ENCODE results near the gene GSTK1. TPM values are rescaled to one million over a fixed set of nuclear protein-coding genes. Genes with fewer than 3 reads are reported as not detected.

The GSTK1 gene
- total and polyA plus RNA-seq, 9 donors: 55.0 to 138 (median 81.5) TPM

GRCh38 chr7:143281529-143281928, 18.3 kb downstream of the GSTK1 start:
- no peaks in the 10 kb centered on the region for H3K36me3 ChIP-seq
- H3K27me3 ChIP-seq: no peaks in the 10 kb centered on the region
- no peaks in the 10 kb centered on the region for H3K9me3 ChIP-seq
- no peak overlapping the region for H3K27ac ChIP-seq
- 89 to 99% (median 94%) methylated on average over 2 of the region's 2 CpGs for WGBS, 3 donors
- DNase-seq: no peak
- TF ChIP-seq POLR2A (IDR thresholded peaks at IDR 0.05): no peak
- TF ChIP-seq EP300 (IDR thresholded peaks at IDR 0.05): no peak
- no peak for TF ChIP-seq CTCF (IDR thresholded peaks at IDR 0.05)
- H3K4me1 ChIP-seq (ENCODE audit: insufficient read depth): peaks cover 3% of the 10 kb centered on the region
- intact Hi-C loops (cut with DNase I): no loop called here
- H3K4me3 ChIP-seq: no peak overlapping the region

- peaks cover 3% of the 10 kb centered on the region for H3K4me1 ChIP-seq (ENCODE audit: insufficient read depth)
- no peaks in the 10 kb centered on the region for H3K9me3 ChIP-seq
- no peak overlapping the region for H3K27ac ChIP-seq
- H3K36me3 ChIP-seq: no peaks in the 10 kb centered on the region
- no peak overlapping the region for H3K4me3 ChIP-seq
- no peak for TF ChIP-seq EP300 (IDR thresholded peaks at IDR 0.05)
- no peak for TF ChIP-seq CTCF (IDR thresholded peaks at IDR 0.05)
- TF ChIP-seq POLR2A (IDR thresholded peaks at IDR 0.05): no peak
- no peaks in the 10 kb centered on the region for H3K27me3 ChIP-seq
- intact Hi-C loops (cut with DNase I): no loop called here
- DNase-seq: no peak
- 95 to 97% (median 97%) methylated on average over 8 of the region's 8 CpGs for WGBS, 3 donors
Measured at GRCh38 chr7:143282124-143282523, 18.9 kb downstream of the GSTK1 start.

- H3K27ac ChIP-seq: no peak overlapping the region
- no peaks in the 10 kb centered on the region for H3K9me3 ChIP-seq
- DNase-seq: no peak
- TF ChIP-seq POLR2A (IDR thresholded peaks at IDR 0.05) (no peak), EP300 (IDR thresholded peaks at IDR 0.05) (no peak), CTCF (IDR thresholded peaks at IDR 0.05) (no peak)
- 85 to 88% (median 86%) methylated on average over 4 of the region's 4 CpGs for WGBS, 3 donors
- H3K36me3 ChIP-seq: no peaks in the 10 kb centered on the region
- H3K4me1 ChIP-seq (ENCODE audit: insufficient read depth): peaks cover 3% of the 10 kb centered on the region
- no peaks in the 10 kb centered on the region for H3K27me3 ChIP-seq
- H3K4me3 ChIP-seq: no peak overlapping the region
- intact Hi-C loops (cut with DNase I): no loop called here
Measured at GRCh38 chr7:143283381-143283780, 20.1 kb downstream of the GSTK1 start.

- TF ChIP-seq POLR2A (IDR thresholded peaks at IDR 0.05) (no peak), EP300 (IDR thresholded peaks at IDR 0.05) (no peak), CTCF (IDR thresholded peaks at IDR 0.05) (no peak)
- no peak within 1 kb of the TSS for H3K27ac ChIP-seq
- no peak for DNase-seq
- H3K9me3 ChIP-seq: no peaks in the 10 kb centered on the region
- H3K4me1 ChIP-seq (ENCODE audit: insufficient read depth): no peaks in the 10 kb centered on the region
- H3K36me3 ChIP-seq: no peaks in the 10 kb centered on the region
- H3K27me3 ChIP-seq: no peaks in the 10 kb centered on the region
- no peak within 1 kb of the TSS for H3K4me3 ChIP-seq
- intact Hi-C loops (cut with DNase I): no loop called here
- 62 to 81% (median 68%) methylated on average over 18 to 19 of the region's 19 CpGs for WGBS, 3 donors
Measured at GRCh38 chr7:143284591-143285469, 21.6 kb downstream of the GSTK1 start, which contains the start of gene TMEM139. TSS of gene TMEM139 (plus strand) at chr7:143284958. CDS start at chr7:143285958, 1,000 bp downstream.
